ENCODE measurements around the gene PTCRA. TPM values are rescaled to one million over a fixed set of nuclear protein-coding genes. Genes with fewer than 3 reads are reported as not detected.

Gene PTCRA
- total and polyA plus RNA-seq, 2 donors (not counting 3 experiments of a cell fraction or from before 2014, with no cell fraction given), result not detected

- dilution Hi-C loops (cut with MboI; ENCODE audit: extremely low pct_ligation_motif_present, low sequenced_read_pairs), result no loop called here
- Histone ChIP-seq H4K20me1 (replicated peaks; ENCODE audit: control insufficient read depth, extremely low read depth, insufficient read depth, low read length) (no peaks in the 10 kb centered on the region), H3K27me3 (ENCODE audit: control insufficient read depth in 2 of 2, insufficient read depth in 2 of 2, low read length in 2 of 2) (no peaks in the 10 kb centered on the region), H3K36me3 (ENCODE audit: control insufficient read depth in 2 of 2, extremely low read depth in 1 of 2, insufficient read depth in 2 of 2, low read length in 2 of 2) (peaks cover 0 to 21% of the 10 kb centered on the region in 2 experiments), H3K4me1 (ENCODE audit: control insufficient read depth, extremely low read depth, insufficient read depth, low read length) (peaks cover 5% of the 10 kb centered on the region), H3K9me3 (replicated peaks; ENCODE audit: control insufficient read depth, insufficient read depth, low read length) (no peaks in the 10 kb centered on the region), H3K9ac (replicated peaks; ENCODE audit: extremely low read depth, insufficient read depth, low read length) (no peak overlapping the region), H3K9me1 (replicated peaks; ENCODE audit: control insufficient read depth, extremely low read depth, insufficient read depth, low read length) (no peaks in the 10 kb centered on the region), H3K79me2 (ENCODE audit: control insufficient read depth, insufficient read depth, low read length) (no peaks in the 10 kb centered on the region), H3K4me2 (ENCODE audit: insufficient read depth, low read length) (no peak overlapping the region), H3K4me3 (replicated peaks in 1 of 3; ENCODE audit: insufficient read depth in 1 of 3, low read depth in 1 of 3, low read length in 3 of 3) (no peak overlapping the region), H3K27ac (ENCODE audit: insufficient read depth, low read depth, low read length) (no peak overlapping the region), H2AFZ (ENCODE audit: low read depth, low read length) (no peak overlapping the region)
- FAIRE-seq (no peak), DNase-seq (ENCODE audit: low read depth, low spot score) (no peak)
- ChIA-PET CTCF (interaction anchor here (1.3 to 3.0 kb wide), 3 partner anchors 9 to 180 kb away, joined by 3 to 12 read pairs (median 3); partner anchors contain the start of gene PEX6), POLR2A (interaction anchor here (2.1 kb wide), 1 partner anchor 37 kb away, joined by 4 read pairs; the partner anchor contains the start of gene CNPY3)
- no TSS peak for BruUV-seq (replicated peaks)
- TF ChIP-seq JUN (IDR thresholded peaks at IDR 0.05; ENCODE audit: borderline replicate concordance, insufficient read depth, insufficient read length, low read depth) (no peak), EZH2 (IDR thresholded peaks at IDR 0.05; ENCODE audit: borderline replicate concordance, low read depth, low read length, severe bottlenecking) (no peak), GATA2 (IDR thresholded peaks at IDR 0.05; ENCODE audit: insufficient read depth, insufficient read length, low read depth, low read length) (no peak)
- TF ChIP-seq, protein P1, sequence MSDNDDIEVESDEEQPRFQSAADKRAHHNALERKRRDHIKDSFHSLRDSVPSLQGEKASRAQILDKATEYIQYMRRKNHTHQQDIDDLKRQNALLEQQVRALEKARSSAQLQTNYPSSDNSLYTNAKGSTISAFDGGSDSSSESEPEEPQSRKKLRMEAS (IDR thresholded peaks at IDR 0.05; ENCODE audit: insufficient read depth, insufficient read length), result no peak
- intact Hi-C loops (cut with micrococcal nuclease), result no loop called here
These were observed 50.7 kb downstream of the PTCRA start for GRCh38 chr6:42966571-42966970.

- intact Hi-C loops (cut with micrococcal nuclease) (no loop called here), dilution Hi-C loops (cut with MboI; ENCODE audit: extremely low pct_ligation_motif_present, low sequenced_read_pairs) (no loop called here)
- Histone ChIP-seq H3K27me3 (ENCODE audit: control insufficient read depth in 2 of 2, insufficient read depth in 2 of 2, low read length in 2 of 2) (no peaks in the 10 kb centered on the region), H3K9ac (replicated peaks; ENCODE audit: extremely low read depth, insufficient read depth, low read length) (no peak overlapping the region), H3K27ac (ENCODE audit: insufficient read depth, low read depth, low read length) (no peak overlapping the region), H3K9me3 (replicated peaks; ENCODE audit: control insufficient read depth, insufficient read depth, low read length) (no peaks in the 10 kb centered on the region), H3K36me3 (ENCODE audit: control insufficient read depth in 2 of 2, extremely low read depth in 1 of 2, insufficient read depth in 2 of 2, low read length in 2 of 2) (peaks cover 0 to 18% of the 10 kb centered on the region in 2 experiments), H4K20me1 (replicated peaks; ENCODE audit: control insufficient read depth, extremely low read depth, insufficient read depth, low read length) (no peaks in the 10 kb centered on the region), H3K79me2 (ENCODE audit: control insufficient read depth, insufficient read depth, low read length) (no peaks in the 10 kb centered on the region), H3K4me3 (replicated peaks in 1 of 3; ENCODE audit: insufficient read depth in 1 of 3, low read depth in 1 of 3, low read length in 3 of 3) (no peak overlapping the region), H3K4me2 (ENCODE audit: insufficient read depth, low read length) (no peak overlapping the region), H3K9me1 (replicated peaks; ENCODE audit: control insufficient read depth, extremely low read depth, insufficient read depth, low read length) (no peaks in the 10 kb centered on the region), H2AFZ (ENCODE audit: low read depth, low read length) (no peak overlapping the region), H3K4me1 (ENCODE audit: control insufficient read depth, extremely low read depth, insufficient read depth, low read length) (peaks cover 5% of the 10 kb centered on the region)
- ChIA-PET CTCF (no interaction called here), POLR2A (no interaction called here)
- no peak for DNase-seq (ENCODE audit: low read depth, low spot score)
- TF ChIP-seq POLR2AphosphoS5 (IDR thresholded peaks at IDR 0.05; ENCODE audit: insufficient read depth, low read depth, low read length) (no peak), POLR2A (IDR thresholded peaks at IDR 0.05; ENCODE audit: low read depth, low read length) (no peak), EZH2 (IDR thresholded peaks at IDR 0.05; ENCODE audit: borderline replicate concordance, low read depth, low read length, severe bottlenecking) (no peak), CTCF (IDR thresholded peaks at IDR 0.05; ENCODE audit: extremely low read depth in 1 of 2, insufficient read depth in 1 of 2, low read depth in 1 of 2, low read length in 2 of 2) (no peak), MYC (IDR thresholded peaks at IDR 0.05; ENCODE audit: low read depth, low read length) (no peak)
- TF ChIP-seq, protein P1 (IDR thresholded peaks at IDR 0.05; ENCODE audit: insufficient read depth, insufficient read length), result no peak
- no peak for FAIRE-seq
- BruUV-seq (replicated peaks), result no TSS peak
These were observed 51.4 kb downstream of the PTCRA start for GRCh38 chr6:42967228-42967627.

Data from endothelial cell of umbilical vein (primary cell).